ENCODE results near the gene ANKRD17. TPM values are rescaled to one million over a fixed set of nuclear protein-coding genes. Genes with fewer than 3 reads are reported as not detected.
"Not testable (repeated sequence)": the region's sequence is repeated elsewhere in the genome, so short reads cannot be mapped to it uniquely, and the experiment has no call there.

ANKRD17 gene
- total RNA-seq, 2 donors from 2014 or later: 63.3 to 65.0 TPM

- H3K27ac ChIP-seq: no peak overlapping the region
- TF ChIP-seq POLR2A (IDR thresholded peaks at IDR 0.05) (no peak), CTCF (IDR thresholded peaks at IDR 0.05) (no peak), POLR2AphosphoS5 (IDR thresholded peaks at IDR 0.05) (no peak)
- H3K4me3 ChIP-seq: no peak overlapping the region
- WGBS: 98% methylated on average over 2 of the region's 2 CpGs
- intact Hi-C loops (cut with DNase I): no loop called here
- H3K36me3 ChIP-seq: no peaks in the 10 kb centered on the region
- H3K9me3 ChIP-seq: no peaks in the 10 kb centered on the region
- no peak for DNase-seq (ENCODE audit: low spot score)
- no peaks in the 10 kb centered on the region for H3K4me1 ChIP-seq (replicated peaks)
- no peaks in the 10 kb centered on the region for H3K27me3 ChIP-seq (replicated peaks; ENCODE audit: insufficient read depth)
Observed at GRCh38 chr4:73267050-73267449, 8.5 kb upstream of the ANKRD17 start.

- DNase-seq (ENCODE audit: low spot score): no peak
- H3K27me3 ChIP-seq (replicated peaks; ENCODE audit: insufficient read depth): no peaks in the 10 kb centered on the region
- no peaks in the 10 kb centered on the region for H3K9me3 ChIP-seq
- no peak for TF ChIP-seq POLR2A (IDR thresholded peaks at IDR 0.05)
- no peak for TF ChIP-seq POLR2AphosphoS5 (IDR thresholded peaks at IDR 0.05)
- no peak for TF ChIP-seq CTCF (IDR thresholded peaks at IDR 0.05)
- intact Hi-C loops (cut with DNase I): loop anchor here (1.0 to 10.0 kb wide), 2 partner anchors 135 to 190 kb away; partner anchors contain the start of gene COX18
- no peaks in the 10 kb centered on the region for H3K36me3 ChIP-seq
- H3K4me1 ChIP-seq (replicated peaks): no peaks in the 10 kb centered on the region
- H3K4me3 ChIP-seq: peak overlapping the region; percentile 83 to 91
- under 1% methylated on average over 8 of the region's 8 CpGs for WGBS
- H3K27ac ChIP-seq: peak overlapping the region; percentile 99
Observed at GRCh38 chr4:73259571-73260090, 1.0 kb upstream of the ANKRD17 start.

GRCh38 chr4:73258436-73258685, 237 bp downstream of the ANKRD17 start:
- DNase-seq (ENCODE audit: low spot score): no peak
- peak overlapping the region; percentile 83 to 91 for H3K4me3 ChIP-seq
- peak overlapping the region; percentile 99 for H3K27ac ChIP-seq
- H3K27me3 ChIP-seq (replicated peaks; ENCODE audit: insufficient read depth): no peaks in the 10 kb centered on the region
- no peaks in the 10 kb centered on the region for H3K4me1 ChIP-seq (replicated peaks)
- intact Hi-C loops (cut with DNase I): loop anchor here (10.0 kb wide), 1 partner anchor 134 kb away; no protein-coding TSS in a partner anchor
- under 1% methylated on average over 18 of the region's 30 CpGs for WGBS
- no peak for TF ChIP-seq POLR2AphosphoS5 (IDR thresholded peaks at IDR 0.05)
- no peak for TF ChIP-seq POLR2A (IDR thresholded peaks at IDR 0.05)
- peak; percentile 26 to 47 (median 36) for TF ChIP-seq CTCF (IDR thresholded peaks at IDR 0.05)
- H3K9me3 ChIP-seq: no peaks in the 10 kb centered on the region
- no peaks in the 10 kb centered on the region for H3K36me3 ChIP-seq

GRCh38 chr4:73257651-73258435, 755 bp downstream of the ANKRD17 start:
- intact Hi-C loops (cut with DNase I): loop anchor here (10.0 kb wide), 1 partner anchor 133 kb away; no protein-coding TSS in a partner anchor
- Histone ChIP-seq H3K36me3 (no peaks in the 10 kb centered on the region), H3K27ac (peak overlapping the region; percentile 99), H3K9me3 (no peaks in the 10 kb centered on the region), H3K4me3 (peak overlapping the region; percentile 83 to 91), H3K4me1 (replicated peaks) (no peaks in the 10 kb centered on the region), H3K27me3 (replicated peaks; ENCODE audit: insufficient read depth) (no peaks in the 10 kb centered on the region)
- DNase-seq (ENCODE audit: low spot score): peak; percentile 11
- under 1% methylated on average over 34 of the region's 34 CpGs for WGBS
- TF ChIP-seq CTCF (IDR thresholded peaks at IDR 0.05) (no peak), POLR2A (IDR thresholded peaks at IDR 0.05) (peak; percentile 10)

GRCh38 chr4:73257234-73257633, 1.4 kb downstream of the ANKRD17 start:
- intact Hi-C loops (cut with DNase I): loop anchor here (10.0 kb wide), 1 partner anchor 132 kb away; no protein-coding TSS in a partner anchor

DNA sequence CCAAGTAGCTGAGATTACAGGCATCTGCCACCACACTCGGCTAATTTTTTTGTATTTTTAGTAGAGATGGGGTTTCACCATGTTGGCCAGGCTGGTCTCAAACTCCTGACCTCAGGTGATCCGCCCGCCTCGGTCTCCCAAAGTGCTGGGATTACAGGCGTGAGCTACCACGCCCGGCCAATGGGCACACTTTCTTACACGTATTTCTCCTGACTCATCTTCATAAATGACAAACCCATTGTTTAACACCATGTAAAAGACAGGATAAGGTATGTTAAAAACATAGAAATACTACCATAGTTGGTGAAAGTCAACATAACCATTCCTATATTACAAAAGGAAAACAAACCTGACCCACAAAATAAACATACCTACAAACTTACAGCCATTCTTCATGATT, 2.8 kb downstream of the ANKRD17 start:
- H3K36me3 ChIP-seq; H3K4me3 ChIP-seq; H3K27ac ChIP-seq; DNase-seq (ENCODE audit: low spot score); H3K27me3 ChIP-seq (replicated peaks; ENCODE audit: insufficient read depth); H3K9me3 ChIP-seq; H3K4me1 ChIP-seq (replicated peaks): not testable (repeated sequence)
- 67% methylated on average over 8 of the region's 8 CpGs for WGBS
- intact Hi-C loops (cut with DNase I): loop anchor here (10.0 kb wide), 1 partner anchor 131 kb away; no protein-coding TSS in a partner anchor

More at GRCh38 chr4:73257234-73257633, 1.4 kb downstream of the ANKRD17 start:
- Histone ChIP-seq H3K4me1 (replicated peaks) (no peaks in the 10 kb centered on the region), H3K27ac (peak overlapping the region; percentile 99), H3K9me3 (no peaks in the 10 kb centered on the region), H3K36me3 (no peaks in the 10 kb centered on the region), H3K27me3 (replicated peaks; ENCODE audit: insufficient read depth) (no peaks in the 10 kb centered on the region), H3K4me3 (peak overlapping the region; percentile 83 to 91)
- TF ChIP-seq CTCF (IDR thresholded peaks at IDR 0.05) (peak; percentile 29 to 90 (median 80)), POLR2A (IDR thresholded peaks at IDR 0.05) (no peak), POLR2AphosphoS5 (IDR thresholded peaks at IDR 0.05) (peak; percentile 77)
- WGBS: 3% methylated on average over 6 of the region's 6 CpGs
- DNase-seq (ENCODE audit: low spot score): peak; percentile 82

Measured in prostate gland (tissue), 2 donors.